ENCODE results near the gene STKLD1.

STKLD1 gene

DNA sequence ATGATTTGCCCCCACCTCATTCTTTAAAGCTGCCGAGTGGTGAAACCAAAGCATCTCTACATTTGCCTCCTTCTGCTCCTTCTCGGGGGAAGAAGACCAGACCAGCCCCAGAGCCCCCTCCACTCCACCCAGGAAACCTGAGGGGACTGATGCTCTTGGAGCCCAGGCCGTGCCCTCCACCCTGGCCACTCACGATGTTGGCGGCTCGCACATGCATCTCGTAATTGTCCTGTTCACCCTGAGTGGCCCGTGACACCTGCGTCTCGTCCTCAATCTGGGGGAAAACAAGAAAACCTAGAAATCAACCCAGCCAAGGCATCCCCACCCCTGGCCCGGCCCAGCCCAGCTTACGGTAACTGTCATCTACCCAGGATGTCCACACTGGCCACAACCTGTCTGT lies 31.2 kb upstream of the STKLD1 start:
- no peak for DNase-seq (ENCODE audit: low read depth in 3 of 3, low spot score in 1 of 3)

- no peak for DNase-seq (ENCODE audit: low read depth in 3 of 3, low spot score in 1 of 3)
Observed at GRCh38 chr9:133345596-133345995, 30.6 kb upstream of the STKLD1 start.

- no peak for DNase-seq (ENCODE audit: low read depth in 3 of 3, low spot score in 1 of 3)
Observed at GRCh38 chr9:133346021-133346785, 30.0 kb upstream of the STKLD1 start.

DNA sequence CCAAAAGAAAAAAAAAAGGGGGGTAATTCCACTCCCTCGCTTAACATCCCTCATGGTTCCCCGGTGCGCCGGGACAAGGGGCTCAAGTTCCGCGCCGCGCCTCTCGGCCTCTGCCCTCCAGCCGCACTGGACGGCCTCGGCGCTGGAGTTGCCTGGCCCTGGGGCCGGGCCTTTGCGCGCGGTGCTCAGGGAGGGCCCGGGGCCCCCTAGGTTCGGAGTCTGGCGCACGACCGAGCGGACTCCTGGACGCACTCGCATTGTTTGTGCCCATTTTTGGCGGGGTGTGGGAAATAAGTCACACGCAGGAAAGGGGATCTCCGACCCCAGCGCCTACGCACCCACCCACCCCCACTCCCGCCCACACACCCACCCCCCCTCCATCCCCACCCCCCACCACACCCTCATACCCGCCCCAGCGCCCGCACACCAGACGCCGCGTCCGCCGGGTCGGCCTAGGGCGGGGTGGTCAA lies 28.6 kb upstream of the STKLD1 start:
- DNase-seq (ENCODE audit: low read depth in 3 of 3, low spot score in 1 of 3) = no peak

GRCh38 chr9:133347985-133348717 lies 28.0 kb upstream of the STKLD1 start, which contains the start of the genes MED22 and RPL7A:
TSS of gene MED22 (minus strand) at chr9:133348131. CDS start at chr9:133346662, 1,469 bp downstream.
TSS of gene RPL7A (plus strand) at chr9:133348218. CDS start at chr9:133348244, 26 bp downstream.
- peak; percentile 80 to 82 (median 82) for DNase-seq (ENCODE audit: low read depth in 3 of 3, low spot score in 1 of 3)

DNA sequence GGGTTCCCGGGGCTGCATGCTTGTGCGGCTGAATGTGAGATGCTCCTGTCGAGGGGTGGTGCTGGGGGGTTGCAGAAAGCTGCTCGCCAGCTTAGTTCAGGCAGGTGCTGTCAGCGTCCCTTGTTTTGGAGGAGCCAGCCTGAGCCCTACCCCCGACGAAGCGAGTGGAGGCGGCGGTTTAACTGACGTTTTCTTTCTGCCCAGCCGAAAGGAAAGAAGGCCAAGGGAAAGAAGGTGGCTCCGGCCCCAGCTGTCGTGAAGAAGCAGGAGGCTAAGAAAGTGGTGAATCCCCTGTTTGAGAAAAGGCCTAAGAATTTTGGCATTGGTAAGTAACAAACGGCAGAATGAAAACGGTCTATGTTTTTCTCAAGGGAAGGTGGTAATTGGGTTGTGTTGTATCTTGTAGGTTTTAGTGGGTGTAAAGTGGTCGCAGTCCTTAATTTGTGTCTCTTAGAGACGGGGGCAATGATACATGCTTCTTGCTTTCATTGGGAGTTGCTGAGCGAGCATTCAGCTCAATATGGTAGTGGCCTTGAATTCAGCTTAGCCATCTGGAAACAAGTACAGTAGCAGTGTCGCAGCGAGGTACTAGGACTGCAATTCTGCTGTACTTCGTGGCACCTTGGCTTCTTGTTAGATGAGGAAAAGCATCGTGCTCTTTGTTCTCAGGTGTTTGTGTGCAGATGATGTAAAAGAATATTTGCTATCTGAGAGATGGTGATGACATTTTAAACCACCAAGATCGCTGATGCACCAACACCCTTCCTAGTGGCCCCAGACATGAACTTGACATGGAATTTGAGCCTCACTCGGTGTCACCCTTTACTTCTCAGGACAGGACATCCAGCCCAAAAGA lies 27.2 kb upstream of the STKLD1 start:
- no peak for DNase-seq (ENCODE audit: low read depth in 3 of 3, low spot score in 1 of 3)

- DNase-seq (ENCODE audit: low read depth in 3 of 3, low spot score in 1 of 3) = no peak
Observed at GRCh38 chr9:133349965-133350616, 26.1 kb upstream of the STKLD1 start.

DNA sequence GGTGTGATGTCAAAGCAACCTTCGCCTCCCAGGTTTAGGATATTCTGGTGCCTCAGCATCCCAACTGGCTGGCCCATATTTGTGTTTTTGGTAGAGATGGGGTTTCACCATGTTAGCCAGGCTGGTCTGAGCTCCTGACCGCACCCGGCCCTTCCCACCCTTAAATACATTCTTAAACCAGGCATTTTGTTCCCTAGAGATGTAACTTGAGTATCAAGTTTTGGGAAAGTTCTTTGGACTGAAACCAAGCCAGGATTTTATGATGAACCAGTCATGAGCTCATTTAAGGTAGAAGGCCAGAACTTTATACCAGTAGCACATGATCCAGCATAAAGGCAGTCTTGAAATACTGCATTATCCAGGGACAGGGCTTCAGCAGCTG lies 24.6 kb upstream of the STKLD1 start:
- no peak for DNase-seq (ENCODE audit: low read depth in 3 of 3, low spot score in 1 of 3)

GRCh38 chr9:133351908-133352634 lies 24.1 kb upstream of the STKLD1 start:
- DNase-seq (ENCODE audit: low read depth in 3 of 3, low spot score in 1 of 3) = no peak

GRCh38 chr9:133352635-133353340 lies 23.4 kb upstream of the STKLD1 start:
- no peak for DNase-seq (ENCODE audit: low read depth in 3 of 3, low spot score in 1 of 3)

DNA sequence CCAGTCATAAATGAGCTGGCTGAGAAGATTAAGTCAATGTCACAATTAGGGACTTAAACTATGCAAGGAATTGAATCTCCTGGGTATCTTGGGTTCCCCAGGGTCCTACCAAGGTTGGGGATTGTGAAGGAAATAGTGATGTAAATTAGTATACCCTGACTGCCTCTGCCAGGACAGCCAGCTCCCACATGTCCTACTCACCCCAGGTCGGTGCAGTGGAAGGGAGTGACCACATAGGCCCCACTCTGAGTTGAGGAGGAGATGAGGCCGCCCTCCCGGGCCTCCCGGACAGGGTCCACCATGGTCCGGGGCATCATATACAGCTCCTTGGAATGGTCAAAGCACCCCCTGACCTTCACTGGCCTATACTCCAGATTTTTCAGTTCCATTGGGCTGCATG lies 22.6 kb upstream of the STKLD1 start:
- DNase-seq (ENCODE audit: low read depth in 3 of 3, low spot score in 1 of 3) = no peak

GRCh38 chr9:133354766-133355165 lies 21.4 kb upstream of the STKLD1 start:
- DNase-seq (ENCODE audit: low read depth in 3 of 3, low spot score in 1 of 3) = no peak

GRCh38 chr9:133355881-133356357 lies 20.2 kb upstream of the STKLD1 start:
- no peak for DNase-seq (ENCODE audit: low read depth in 3 of 3, low spot score in 1 of 3)

DNA sequence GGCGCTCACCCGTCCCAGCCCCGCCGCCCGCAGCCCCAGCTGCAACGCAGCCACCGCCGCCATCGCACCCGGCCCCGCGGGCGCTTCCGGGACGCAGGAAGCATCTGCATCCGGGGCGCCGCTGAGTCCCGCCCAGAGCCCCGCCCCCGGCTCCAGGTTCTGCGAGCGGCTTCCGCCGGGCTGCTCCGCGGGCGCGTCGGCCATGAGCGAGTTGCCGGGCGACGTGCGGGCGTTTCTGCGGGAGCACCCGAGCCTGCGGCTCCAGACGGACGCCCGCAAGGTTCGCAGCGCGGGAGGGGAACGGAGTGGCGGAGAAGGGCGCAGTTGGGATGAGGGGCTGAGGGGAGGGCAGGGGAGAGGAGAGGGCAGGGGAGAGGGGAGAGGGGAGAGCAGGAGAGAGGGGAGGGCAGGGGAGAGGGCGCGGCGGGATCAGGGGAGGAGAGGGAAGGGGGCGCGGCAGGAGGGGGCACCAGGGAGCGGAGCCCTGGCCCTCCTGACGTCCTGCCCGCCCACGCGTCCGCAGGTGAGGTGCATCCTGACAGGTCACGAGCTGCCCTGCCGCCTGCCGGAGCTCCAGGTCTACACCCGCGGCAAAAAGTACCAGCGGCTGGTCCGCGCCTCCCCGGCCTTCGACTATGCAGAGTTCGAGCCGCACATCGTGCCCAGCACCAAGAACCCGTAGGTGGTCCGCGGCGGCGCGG lies 19.6 kb upstream of the STKLD1 start, which contains the start of the genes SURF1 and SURF2:
Gene SURF1 (minus strand): TSS at position 97 of the 701 bp plus-strand sequence. CDS start 34 bp downstream, at position 63.
Gene SURF2 (plus strand): TSS at position 160 of the 701 bp plus-strand sequence. CDS start 43 bp downstream, at position 203.
- peak; percentile 61 to 91 (median 75) for DNase-seq (ENCODE audit: low read depth in 3 of 3, low spot score in 1 of 3)

GRCh38 chr9:133357656-133358055 lies 18.5 kb upstream of the STKLD1 start:
- DNase-seq (ENCODE audit: low read depth in 3 of 3, low spot score in 1 of 3) = no peak

DNA sequence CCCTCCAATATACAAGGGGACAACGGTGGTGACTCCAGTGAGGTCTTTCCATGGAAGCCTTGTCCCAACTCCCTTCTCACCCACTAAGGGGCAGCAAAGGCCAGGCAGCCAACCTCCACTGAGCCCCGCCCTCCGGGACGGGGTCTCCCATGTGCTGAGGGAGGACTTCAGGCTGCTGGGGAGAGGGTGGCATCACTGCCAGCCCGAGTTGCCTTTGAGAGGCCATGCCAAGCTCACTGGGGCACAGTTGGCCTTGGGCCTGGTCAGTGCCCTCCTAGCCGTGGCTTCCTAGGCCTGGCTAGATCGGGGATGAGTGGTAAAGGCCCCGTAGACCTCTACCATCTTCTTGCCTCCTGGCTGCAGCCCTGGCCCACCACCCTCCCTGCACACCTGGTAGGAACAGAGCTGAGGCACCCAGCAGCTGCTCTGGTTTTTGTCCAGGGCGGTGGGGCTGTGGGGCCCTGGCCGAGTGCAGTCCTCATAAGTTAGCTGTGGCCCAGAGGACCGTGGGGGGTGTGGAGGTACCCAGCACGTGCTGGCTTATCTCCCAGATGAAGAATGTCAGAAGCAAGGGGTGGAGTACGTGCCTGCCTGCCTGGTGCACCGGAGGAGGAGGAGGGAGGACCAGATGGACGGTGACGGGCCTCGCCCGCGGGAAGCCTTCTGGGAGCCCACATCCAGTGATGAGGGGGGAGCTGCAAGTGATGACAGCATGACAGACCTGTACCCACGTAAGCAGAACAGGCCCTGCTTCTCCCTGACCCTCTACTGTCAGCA lies 16.6 kb upstream of the STKLD1 start:
- DNase-seq (ENCODE audit: low read depth in 3 of 3, low spot score in 1 of 3) = no peak
